Gastrocnemius medialis (tissue), 4 donors: ENCODE measurements around the gene CLDN4.

ENCODE experiments used
- CTCF ChIP-seq, 5 experiments: fragments of 450-650 bp in 3 of 5; fragments of 200-600 bp in 2 of 5; sonication (generic) in 2 of 5; IDR thresholded peaks in 4 of 5; conservative IDR thresholded peaks in 1 of 5; 1 replicate in 4 of 5; 2 replicates in 1 of 5; pipeline ENCODE4 v1.5.1; 2016 to 2019; ENCODE audit warnings: antibody characterized with exemption in 5 of 5, mild to moderate bottlenecking in 3 of 5, moderate library complexity in 3 of 5
- POLR2A ChIP-seq, 2 donors: fragments of 450-650 bp; IDR thresholded peaks; one replicate each; pipeline ENCODE4 v1.6.1; 2017; ENCODE audit warnings: antibody characterized with exemption in 2 of 2, mild to moderate bottlenecking in 2 of 2, moderate library complexity in 2 of 2

- TF ChIP-seq POLR2A (IDR thresholded peaks at IDR 0.05) (no peak), CTCF (IDR thresholded peaks at IDR 0.05 in 4 of 5, conservative IDR thresholded peaks at IDR 0.05 in 1 of 5) (no peak)
Measured at GRCh38 chr7:73789051-73789450, 41.7 kb upstream of the CLDN4 start.
